ENCODE measurements around the gene ADAMTS8. TPM values are rescaled to one million over a fixed set of nuclear protein-coding genes. Genes with fewer than 3 reads are reported as not detected.

ADAMTS8 gene
- total RNA-seq, 4 donors from 2014 or later, result 10.0 to 45.6 (median 34.0) TPM

DNA sequence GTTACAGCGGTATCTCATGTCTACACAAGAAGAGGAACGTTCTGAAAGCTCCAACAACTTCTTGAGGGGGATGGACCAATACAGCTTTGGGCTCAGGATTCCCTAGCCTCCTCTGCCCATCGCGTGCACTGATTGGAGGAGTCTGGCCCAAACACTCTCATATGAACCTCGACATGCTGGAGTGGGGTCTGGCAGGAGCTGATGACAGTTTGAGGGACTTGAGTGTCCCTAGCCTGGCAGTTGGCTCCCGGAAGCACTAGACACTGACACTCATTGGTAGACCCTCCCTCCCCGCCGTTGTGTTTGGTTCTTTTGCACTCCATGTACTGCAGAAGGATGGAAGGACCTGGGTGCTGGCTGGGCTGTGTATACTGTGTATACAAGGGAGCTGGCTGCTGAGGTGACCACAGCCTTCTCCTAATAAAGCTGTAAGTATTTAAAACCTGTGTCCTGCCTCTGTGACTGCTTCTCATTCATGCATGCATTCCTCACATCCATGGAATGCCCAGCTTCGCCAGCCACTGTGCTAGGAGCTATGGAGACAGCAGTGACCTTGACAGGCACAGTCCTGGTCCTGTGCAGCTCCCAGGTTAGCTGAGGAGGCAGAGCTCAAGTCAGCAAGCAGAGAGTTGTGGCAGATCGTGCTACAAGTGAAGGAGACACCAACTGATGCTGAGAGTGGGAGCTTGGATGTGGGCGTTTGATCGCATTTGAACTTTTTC lies 48.0 kb upstream of the ADAMTS8 start:
- no peak for ATAC-seq
- peaks cover 0 to 46% of the 10 kb centered on the region in 2 donors for H3K36me3 ChIP-seq
- 81% methylated on average over 6 to 8 of the region's 12 CpGs for WGBS, 2 donors (ENCODE audit: low coverage in 1 of 2)
- H3K27ac ChIP-seq, result peak overlapping the region in 3 of 4 donors; percentile 1 to 78 (median 76)
- H3K4me3 ChIP-seq, result no peak overlapping the region
- H3K27me3 ChIP-seq, result no peaks in the 10 kb centered on the region
- TF ChIP-seq POLR2AphosphoS5 (IDR thresholded peaks at IDR 0.05) (no peak), EP300 (IDR thresholded peaks at IDR 0.05) (no peak), POLR2A (IDR thresholded peaks at IDR 0.05) (no peak)
- TF ChIP-seq, protein P1, sequence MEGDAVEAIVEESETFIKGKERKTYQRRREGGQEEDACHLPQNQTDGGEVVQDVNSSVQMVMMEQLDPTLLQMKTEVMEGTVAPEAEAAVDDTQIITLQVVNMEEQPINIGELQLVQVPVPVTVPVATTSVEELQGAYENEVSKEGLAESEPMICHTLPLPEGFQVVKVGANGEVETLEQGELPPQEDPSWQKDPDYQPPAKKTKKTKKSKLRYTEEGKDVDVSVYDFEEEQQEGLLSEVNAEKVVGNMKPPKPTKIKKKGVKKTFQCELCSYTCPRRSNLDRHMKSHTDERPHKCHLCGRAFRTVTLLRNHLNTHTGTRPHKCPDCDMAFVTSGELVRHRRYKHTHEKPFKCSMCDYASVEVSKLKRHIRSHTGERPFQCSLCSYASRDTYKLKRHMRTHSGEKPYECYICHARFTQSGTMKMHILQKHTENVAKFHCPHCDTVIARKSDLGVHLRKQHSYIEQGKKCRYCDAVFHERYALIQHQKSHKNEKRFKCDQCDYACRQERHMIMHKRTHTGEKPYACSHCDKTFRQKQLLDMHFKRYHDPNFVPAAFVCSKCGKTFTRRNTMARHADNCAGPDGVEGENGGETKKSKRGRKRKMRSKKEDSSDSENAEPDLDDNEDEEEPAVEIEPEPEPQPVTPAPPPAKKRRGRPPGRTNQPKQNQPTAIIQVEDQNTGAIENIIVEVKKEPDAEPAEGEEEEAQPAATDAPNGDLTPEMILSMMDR (IDR thresholded peaks at IDR 0.05), result no peak
- no peaks in the 10 kb centered on the region for H3K9me3 ChIP-seq
- H3K4me1 ChIP-seq, result peaks cover 0 to 36% (median 28%) of the 10 kb centered on the region in 3 donors

- peak overlapping the region in 2 of 4 donors; percentile 76 to 78 for H3K27ac ChIP-seq
- 71 to 86% methylated on average over 1 to 7 of the region's 10 CpGs for WGBS, 2 donors (ENCODE audit: low coverage in 1 of 2)
Observed at GRCh38 chr11:130475426-130476053, 47.1 kb upstream of the ADAMTS8 start.

GRCh38 chr11:130474637-130475400 lies 46.4 kb upstream of the ADAMTS8 start:
- Histone ChIP-seq H3K36me3 (peaks cover 0 to 59% of the 10 kb centered on the region in 2 donors), H3K4me1 (peaks cover 0 to 36% (median 28%) of the 10 kb centered on the region in 3 donors), H3K4me3 (no peak overlapping the region), H3K9me3 (no peaks in the 10 kb centered on the region), H3K27ac (peak overlapping the region in 1 of 4 donors; percentile 76), H3K27me3 (no peaks in the 10 kb centered on the region)
- ATAC-seq, result no peak
- TF ChIP-seq POLR2A (IDR thresholded peaks at IDR 0.05), result no peak
- TF ChIP-seq POLR2AphosphoS5 (IDR thresholded peaks at IDR 0.05), result no peak
- TF ChIP-seq, protein P1 (IDR thresholded peaks at IDR 0.05), result no peak
- TF ChIP-seq EP300 (IDR thresholded peaks at IDR 0.05), result no peak
- WGBS, 2 donors (ENCODE audit: low coverage in 1 of 2), result 72 to 94% methylated on average over 2 to 9 of the region's 12 CpGs

More at GRCh38 chr11:130475426-130476053, 47.1 kb upstream of the ADAMTS8 start:
- H3K4me3 ChIP-seq, result no peak overlapping the region
- TF ChIP-seq POLR2AphosphoS5 (IDR thresholded peaks at IDR 0.05) (no peak), EP300 (IDR thresholded peaks at IDR 0.05) (no peak), POLR2A (IDR thresholded peaks at IDR 0.05) (no peak)
- TF ChIP-seq, protein P1 (IDR thresholded peaks at IDR 0.05), result no peak
- H3K27me3 ChIP-seq, result no peaks in the 10 kb centered on the region
- ATAC-seq, result no peak
- H3K36me3 ChIP-seq, result peaks cover 0 to 55% of the 10 kb centered on the region in 2 donors
- no peaks in the 10 kb centered on the region for H3K9me3 ChIP-seq
- H3K4me1 ChIP-seq, result peaks cover 0 to 36% (median 28%) of the 10 kb centered on the region in 3 donors

GRCh38 chr11:130473795-130474377 lies 45.5 kb upstream of the ADAMTS8 start:
- Histone ChIP-seq H3K27ac (no peak overlapping the region), H3K4me3 (no peak overlapping the region), H3K27me3 (no peaks in the 10 kb centered on the region), H3K36me3 (peaks cover 0 to 68% of the 10 kb centered on the region in 2 donors), H3K4me1 (peaks cover 0 to 28% (median 23%) of the 10 kb centered on the region in 3 donors), H3K9me3 (no peaks in the 10 kb centered on the region)
- ATAC-seq, result no peak
- WGBS, 2 donors (ENCODE audit: low coverage in 1 of 2), result 90 to 91% methylated on average over 2 to 4 of the region's 21 CpGs
- TF ChIP-seq POLR2AphosphoS5 (IDR thresholded peaks at IDR 0.05) (no peak), EP300 (IDR thresholded peaks at IDR 0.05) (no peak), POLR2A (IDR thresholded peaks at IDR 0.05) (no peak)
- TF ChIP-seq, protein P1 (IDR thresholded peaks at IDR 0.05), result no peak
